HG03354 (cell line): ENCODE results near the gene IL11.
A peak's percentile ranks its signal among the peaks of the same experiment; 100 is the strongest.
"Not testable (repeated sequence)": the region's sequence is repeated elsewhere in the genome, so short reads cannot be mapped to it uniquely, and the experiment has no call there.

Experiments used
- ATAC-seq: cut with Tn5 transposase; IDR thresholded peaks from one replicate; pipeline ENCODE4 v1.9.1; 2021; ENCODE audit warnings: mild to moderate bottlenecking; ENCODE audit not compliant: unreplicated experiment, poor library complexity, severe bottlenecking

IL11 gene

GRCh38 chr19:55339105-55339888 is 31.0 kb downstream of the IL11 start, which contains the start of gene KMT5C:
Gene KMT5C, plus strand, starts transcription at chr19:55339876. Its CDS starts 2,061 bp downstream, at chr19:55341937.
- ATAC-seq: peak; percentile 84

DNA sequence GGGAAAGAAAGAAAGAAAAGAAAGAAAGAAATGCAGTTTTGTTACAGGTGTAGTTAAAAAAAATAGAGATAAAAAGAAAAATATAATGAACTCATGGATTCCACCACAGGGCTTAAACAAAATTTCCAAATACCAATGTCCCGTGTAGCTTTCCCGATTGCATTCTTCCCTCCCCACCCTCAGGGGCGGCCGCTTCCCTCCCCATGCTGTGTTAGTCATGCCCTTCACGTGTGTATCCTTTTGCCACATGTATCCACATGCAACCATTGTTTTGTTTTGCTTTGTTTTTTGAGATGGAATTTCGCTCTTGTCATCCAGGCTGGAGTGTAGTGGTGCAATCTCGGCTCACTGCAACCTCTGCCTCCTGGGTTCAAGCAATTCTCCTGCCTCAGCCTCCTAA is 34.2 kb downstream of the IL11 start:
- no peak for ATAC-seq

GRCh38 chr19:55333870-55334269 is 36.4 kb downstream of the IL11 start:
- ATAC-seq: no peak

DNA sequence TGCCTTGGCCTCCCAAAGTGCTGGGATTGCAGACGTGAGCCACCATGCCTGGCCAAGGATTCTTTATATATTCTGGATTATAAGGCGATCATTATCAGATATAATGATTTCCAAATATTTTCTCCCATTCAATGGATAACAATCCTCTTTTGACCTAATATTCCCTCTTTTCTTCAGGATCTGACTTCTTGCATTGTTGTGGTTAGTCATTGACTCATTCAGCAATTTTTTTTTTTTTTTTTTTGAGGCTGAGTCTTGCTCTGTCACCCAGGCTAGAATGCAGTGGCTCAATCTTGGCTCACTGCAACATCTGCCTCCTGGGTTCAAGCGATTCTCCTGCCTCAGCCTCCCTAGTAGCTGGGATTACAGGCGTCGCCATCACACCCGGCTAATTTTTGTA is 40.5 kb downstream of the IL11 start:
- not testable (repeated sequence) for ATAC-seq

- ATAC-seq: not testable (repeated sequence)
Observed at GRCh38 chr19:55328774-55329318, 41.4 kb downstream of the IL11 start.

- ATAC-seq: no peak
Observed at GRCh38 chr19:55325172-55325571, 45.1 kb downstream of the IL11 start, which contains the start of gene TMEM150B. Gene TMEM150B, minus strand, starts transcription at chr19:55325341. Its CDS starts 4,305 bp downstream, at chr19:55321036.

DNA sequence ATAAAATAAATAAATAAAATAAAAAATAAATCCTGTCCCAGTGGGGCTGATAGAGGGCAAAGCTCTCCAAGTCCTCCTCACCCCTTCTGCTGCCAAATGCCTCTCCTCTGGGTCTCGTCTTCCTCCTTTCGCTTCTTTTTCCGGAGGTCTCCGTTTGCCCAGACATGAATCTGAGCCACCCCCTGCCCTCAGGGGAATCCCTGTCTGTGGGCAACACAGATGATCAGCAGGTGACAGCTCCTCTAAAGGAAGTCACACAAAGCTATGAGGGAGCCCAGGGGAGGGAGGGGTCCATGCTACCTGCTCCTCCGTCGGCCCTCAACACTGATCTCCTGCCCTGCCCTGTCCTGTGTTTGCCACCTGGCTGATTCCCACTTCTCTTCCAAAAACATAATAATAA is 45.6 kb downstream of the IL11 start:
- ATAC-seq: no peak

GRCh38 chr19:55322204-55322885 is 47.9 kb downstream of the IL11 start:
- no peak for ATAC-seq

- no peak for ATAC-seq
Observed at GRCh38 chr19:55321466-55322137, 48.7 kb downstream of the IL11 start.

DNA sequence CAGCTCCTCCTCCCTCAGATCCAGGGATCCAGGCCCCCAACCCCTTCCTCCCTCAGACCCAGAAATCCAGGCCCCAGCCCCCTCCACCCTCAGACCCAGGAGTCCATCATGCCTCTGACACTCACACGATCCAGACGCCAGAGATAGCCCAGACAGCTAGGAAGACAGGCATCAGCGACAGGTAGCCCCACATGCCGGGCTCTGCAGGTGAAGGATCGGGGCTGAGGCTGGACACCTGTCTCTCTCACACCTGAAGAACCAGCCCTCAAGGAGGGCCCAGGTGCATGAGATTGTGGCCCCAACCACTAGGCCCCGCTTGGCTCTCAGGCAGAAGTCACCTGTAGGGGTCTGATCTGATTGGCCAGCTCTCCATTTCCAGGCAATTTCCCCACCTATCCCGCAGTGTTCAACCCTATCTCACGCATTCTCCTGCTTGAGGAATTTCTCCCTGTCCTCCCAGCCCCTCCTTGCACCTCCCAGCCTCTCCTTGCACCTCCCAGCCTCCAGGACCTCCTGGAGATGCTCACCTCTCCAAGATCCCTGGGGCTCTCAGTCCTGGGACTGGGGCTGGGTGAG is 49.3 kb downstream of the IL11 start:
- ATAC-seq: no peak

GRCh38 chr19:55319785-55320184 is 50.5 kb downstream of the IL11 start:
- no peak for ATAC-seq

- ATAC-seq: no peak
Observed at GRCh38 chr19:55316646-55317045, 53.6 kb downstream of the IL11 start.

GRCh38 chr19:55315956-55316525 is 54.2 kb downstream of the IL11 start:
- ATAC-seq: no peak

DNA sequence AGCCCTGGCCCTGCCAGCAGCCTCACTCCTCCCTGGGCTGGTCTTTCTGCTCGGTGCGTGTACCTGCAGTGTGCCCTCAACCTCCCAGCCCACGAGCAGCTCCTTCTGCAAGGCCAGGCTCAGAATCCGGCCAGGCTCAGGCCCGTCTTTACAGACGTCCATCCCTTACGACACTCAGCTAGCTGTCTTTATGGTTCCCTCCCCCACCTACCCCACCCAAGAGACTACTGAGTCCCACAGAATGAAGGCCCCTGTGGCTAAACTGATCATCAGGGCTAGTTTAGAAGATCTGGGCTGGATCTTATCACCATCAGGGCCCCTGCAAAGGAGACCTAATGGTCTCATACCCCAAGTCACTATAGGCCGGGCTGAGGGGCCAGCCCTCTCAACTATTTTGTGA is 55.9 kb downstream of the IL11 start:
- no peak for ATAC-seq
